IMR-90 (cell line): ENCODE results near the gene HMGB2. TPM values are rescaled to one million over a fixed set of nuclear protein-coding genes. Genes with fewer than 3 reads are reported as not detected.

ENCODE experiments used
- ATAC-seq: fragments of 200-7000 bp; cut with Tn5 transposase; 2 replicates; pipeline ENCODE4 v1.9.1; 2020; ENCODE audit warnings: low read depth, mild to moderate bottlenecking, moderate library complexity
- BruUV-seq: library from RNA; stranded (reverse); fragments of 400-500 nt; replicated peaks from 2 replicates; lab custom pipeline; 2021; lab: Mats Ljungman, UMichigan
- CTCF ChIA-PET: fragments of 300-600 bp; formaldehyde crosslinking; extraction: SDS; loops from one replicate; lab custom pipeline; 2021; ENCODE audit warnings: antibody characterized with exemption; lab: Yijun Ruan, JAX
- POLR2A ChIA-PET: fragments of 300-600 bp; sonication (Branson Sonifier 250); formaldehyde crosslinking; loops from one replicate; lab custom pipeline; 2022; ENCODE audit warnings: antibody characterized with exemption; ENCODE audit not compliant: unreplicated experiment; lab: Charles Lee
- DNase-seq: peaks from one replicate; pipeline ENCODE4 v3.0.0; 2013
- H2AFZ ChIP-seq: replicated peaks from 2 replicates; pipeline ENCODE3; 2013; ENCODE audit warnings: low read length, mild to moderate bottlenecking; ENCODE audit not compliant: poor library complexity
- H2AK5ac ChIP-seq: 2 replicates; pipeline ENCODE4 v1.6.1; 2013; ENCODE audit warnings: low read depth, low read length, inconsistent platforms
- H2AK9ac ChIP-seq: replicated peaks from 2 replicates; pipeline ENCODE3; 2013; ENCODE audit warnings: mild to moderate bottlenecking, low read depth, low read length, moderate library complexity; ENCODE audit not compliant: poor library complexity
- H2BK120ac ChIP-seq: 2 replicates; pipeline ENCODE4 v1.6.1; 2013; ENCODE audit warnings: low read depth, low read length, inconsistent platforms
- H2BK15ac ChIP-seq: 3 replicates; pipeline ENCODE4 v1.6.1; 2013; ENCODE audit warnings: low read depth, low read length, inconsistent platforms
- H2BK20ac ChIP-seq: 2 replicates; pipeline ENCODE4 v1.6.1; 2013; ENCODE audit warnings: low read depth, mild to moderate bottlenecking, inconsistent platforms, low read length, moderate library complexity
- H2BK5ac ChIP-seq: 2 replicates; pipeline ENCODE4 v1.6.1; 2013; ENCODE audit warnings: mild to moderate bottlenecking, low read depth, low read length, inconsistent platforms; ENCODE audit not compliant: poor library complexity, severe bottlenecking
- H3K14ac ChIP-seq: replicated peaks from 2 replicates; pipeline ENCODE4 v1.6.1; 2013; ENCODE audit warnings: low read depth, low read length, inconsistent platforms
- H3K18ac ChIP-seq: 2 replicates; pipeline ENCODE4 v1.6.1; 2013; ENCODE audit warnings: low read depth, low read length, control low read depth
- H3K23ac ChIP-seq: 2 replicates; pipeline ENCODE4 v1.6.1; 2013; ENCODE audit warnings: low read depth, low read length, inconsistent platforms
- H3K27ac ChIP-seq: 2 replicates; pipeline ENCODE4 v1.5.1; 2013; ENCODE audit warnings: mild to moderate bottlenecking, control low read depth, low read length; ENCODE audit not compliant: insufficient read depth
- H3K27me3 ChIP-seq: 2 replicates; pipeline ENCODE4 v1.6.1; 2013; ENCODE audit warnings: low read length; ENCODE audit not compliant: control insufficient read depth, insufficient read depth
- H3K36me3 ChIP-seq: 2 replicates; pipeline ENCODE4 v1.6.1; 2013; ENCODE audit warnings: low read length, mixed read lengths; ENCODE audit not compliant: control insufficient read depth, insufficient read depth
- H3K4ac ChIP-seq: 2 replicates; pipeline ENCODE4 v1.6.1; 2013; ENCODE audit warnings: low read depth, low read length, inconsistent platforms
- H3K4me1 ChIP-seq: 2 replicates; pipeline ENCODE4 v1.6.1; 2013; ENCODE audit warnings: low read length, mixed read lengths; ENCODE audit not compliant: control insufficient read depth, insufficient read depth
- H3K4me2 ChIP-seq: 2 replicates; pipeline ENCODE4 v1.6.1; 2013; ENCODE audit warnings: low read depth, mild to moderate bottlenecking, control low read depth, low read length, moderate library complexity
- H3K4me3 ChIP-seq: 2 replicates; pipeline ENCODE4 v1.5.1; 2013; ENCODE audit warnings: low read depth, mild to moderate bottlenecking, control low read depth, low read length, moderate library complexity; ENCODE audit not compliant: insufficient read depth
- H3K56ac ChIP-seq: 2 replicates; pipeline ENCODE4 v1.6.1; 2013; ENCODE audit warnings: low read length, inconsistent platforms; ENCODE audit not compliant: insufficient read depth; ENCODE audit errors: extremely low read depth
- H3K79me1 ChIP-seq, 2 experiments: 2 replicates each; pipeline ENCODE4 v1.6.1; 2013; ENCODE audit warnings: low read length in 2 of 2, inconsistent platforms in 1 of 2, low read depth in 1 of 2
- H3K9ac ChIP-seq: 2 replicates; pipeline ENCODE4 v1.6.1; 2013; ENCODE audit warnings: low read depth, low read length, control low read depth
- H3K9me1 ChIP-seq: 2 replicates; pipeline ENCODE4 v1.6.1; 2013; ENCODE audit warnings: low read length, inconsistent platforms; ENCODE audit not compliant: insufficient read depth
- H3K9me3 ChIP-seq: 2 replicates; pipeline ENCODE4 v1.6.1; 2013; ENCODE audit warnings: low read length; ENCODE audit not compliant: control insufficient read depth, insufficient read depth
- H4K20me1 ChIP-seq: 2 replicates; pipeline ENCODE4 v1.6.1; 2013; ENCODE audit warnings: low read length, inconsistent platforms; ENCODE audit not compliant: insufficient read depth
- H4K5ac ChIP-seq: 2 replicates; pipeline ENCODE4 v1.6.1; 2013; ENCODE audit warnings: mild to moderate bottlenecking, low read depth, low read length, control low read depth
- H4K8ac ChIP-seq, 2 experiments: 2 replicates each; pipeline ENCODE4 v1.6.1; 2013; ENCODE audit warnings: low read depth in 2 of 2, low read length in 2 of 2, control low read depth in 1 of 2, inconsistent platforms in 1 of 2
- H4K91ac ChIP-seq: 2 replicates; pipeline ENCODE4 v1.6.1; 2013; ENCODE audit warnings: low read depth, low read length, inconsistent platforms; ENCODE audit not compliant: insufficient read depth
- BHLHE40 ChIP-seq: fragments of 150-350 bp; IDR thresholded peaks from 2 replicates; pipeline ENCODE4 v1.6.1; 2016; ENCODE audit warnings: mild to moderate bottlenecking, low read depth, low read length
- CEBPB ChIP-seq: IDR thresholded peaks from 2 replicates; pipeline ENCODE4 v1.6.1; 2012; ENCODE audit warnings: low read depth, low read length, improper control_type of control experiment
- CHD1 ChIP-seq: IDR thresholded peaks from 2 replicates; pipeline ENCODE4 v1.6.1; 2012; ENCODE audit warnings: low read depth, low read length, improper control_type of control experiment
- CTCF ChIP-seq: conservative IDR thresholded peaks from 2 replicates; pipeline ENCODE4 v1.5.1; 2012; ENCODE audit warnings: mild to moderate bottlenecking, low read depth, low read length, improper control_type of control experiment
- ELK1 ChIP-seq: fragments of 150-350 bp; IDR thresholded peaks from 2 replicates; pipeline ENCODE4 v1.6.1; 2016; ENCODE audit warnings: low read depth, mild to moderate bottlenecking, low read length, moderate library complexity, borderline replicate concordance
- FOS ChIP-seq: fragments of 150-350 bp; IDR thresholded peaks from 2 replicates; pipeline ENCODE4 v1.6.1; 2016; ENCODE audit warnings: low read depth, low read length
- MAFK ChIP-seq: IDR thresholded peaks from 2 replicates; pipeline ENCODE4 v1.6.1; 2012; ENCODE audit warnings: low read depth, low read length, improper control_type of control experiment
- MAZ ChIP-seq: IDR thresholded peaks from 2 replicates; pipeline ENCODE4 v1.6.1; 2012; ENCODE audit warnings: low read depth, mild to moderate bottlenecking, low read length, improper control_type of control experiment, moderate library complexity, borderline replicate concordance
- MXI1 ChIP-seq: IDR thresholded peaks from 2 replicates; pipeline ENCODE4 v1.6.1; 2012; ENCODE audit warnings: low read depth, mild to moderate bottlenecking, low read length, moderate library complexity, borderline replicate concordance
- NFE2L2 ChIP-seq: fragments of 150-350 bp; IDR thresholded peaks from 2 replicates; pipeline ENCODE4 v1.6.1; 2016; ENCODE audit warnings: low read depth, mild to moderate bottlenecking, low read length
- POLR2A ChIP-seq: IDR thresholded peaks from 2 replicates; pipeline ENCODE4 v1.6.1; 2012; ENCODE audit warnings: mild to moderate bottlenecking, low read depth, low read length
- RAD21 ChIP-seq: IDR thresholded peaks from 2 replicates; pipeline ENCODE4 v1.6.1; 2012; ENCODE audit warnings: low read length, improper control_type of control experiment
- RCOR1 ChIP-seq: IDR thresholded peaks from 2 replicates; pipeline ENCODE4 v1.6.1; 2012; ENCODE audit warnings: mild to moderate bottlenecking, low read length, improper control_type of control experiment; ENCODE audit not compliant: insufficient replicate concordance
- RFX5 ChIP-seq: IDR thresholded peaks from 2 replicates; pipeline ENCODE4 v1.8.0; 2012; ENCODE audit warnings: low read depth, mild to moderate bottlenecking, low read length, moderate library complexity
- SMC3 ChIP-seq: fragments of 150-350 bp; IDR thresholded peaks from 2 replicates; pipeline ENCODE4 v1.6.1; 2016; ENCODE audit warnings: low read depth, mild to moderate bottlenecking, antibody characterized with exemption, low read length, moderate library complexity
- USF2 ChIP-seq: fragments of 150-350 bp; IDR thresholded peaks from 2 replicates; pipeline ENCODE4 v1.6.1; 2017; ENCODE audit warnings: mild to moderate bottlenecking, antibody characterized with exemption, low read length, low read depth
- WGBS, 2 experiments: methylation state at CpG; one replicate each; pipeline versions ENCODE4 v1.1.5 to v1.1.7; 2013; ENCODE audit warnings: missing lambda C conversion rate in 2 of 2; ENCODE audit not compliant: insufficient read length in 1 of 2; ENCODE audit errors: extremely low coverage in 2 of 2; 5-methylcytosine and 5-hydroxymethylcytosine counted together
- dilution Hi-C: fragments of 300-500 bp; cut with HindIII; formaldehyde crosslinking; loops from one replicate; pipeline ENCODE4 v1.14.3; 2018; ENCODE audit warnings: low sequenced_read_pairs; ENCODE audit not compliant: unreplicated experiment
- in situ Hi-C: fragments of 300-500 bp; cut with MboI; formaldehyde crosslinking; loops from 3 replicates; pipeline ENCODE4 v1.14.3; 2019; ENCODE audit warnings: low sequenced_read_pairs, inconsistent platforms, mixed read lengths
- intact Hi-C: fragments of 100-400 bp; cut with micrococcal nuclease; formaldehyde crosslinking; loops from 2 replicates; pipeline ENCODE4 v1.10.0; 2022
- polyA plus RNA-seq, 3 experiments: library from polyadenylated mRNA; depleted of rRNA; stranded (reverse); fragments of >200 nt; gene quantifications; 2 replicates each; pipeline ENCODE4 v1.2.3, GENCODE V29; 2012; ENCODE audit warnings: low replicate concordance in 1 of 3
- total RNA-seq: library from RNA; depleted of rRNA; stranded (reverse); fragments of >200 nt; gene quantifications from 2 replicates; pipeline ENCODE4 v1.2.3, GENCODE V29; 2012

Gene HMGB2
- total and polyA plus RNA-seq, 2 of the 4 experiments (the other 2 are of a cell fraction), result 49.3 to 106 TPM

- Histone ChIP-seq H2AK9ac (no peak overlapping the region), H3K79me1 (no peaks in the 10 kb centered on the region; a peak in 2 of 4 replicates), H3K23ac (no peak overlapping the region), H4K91ac (no peak overlapping the region), H2AFZ (no peak overlapping the region), H3K18ac (no peak overlapping the region), H3K27ac (no peak overlapping the region), H4K5ac (no peak overlapping the region), H2BK5ac (no peak overlapping the region), H3K4me3 (no peak overlapping the region), H3K14ac (no peak overlapping the region), H2AK5ac (no peak overlapping the region), H2BK15ac (no peak overlapping the region), H3K4me2 (no peak overlapping the region), H3K9me3 (no peaks in the 10 kb centered on the region), H3K27me3 (no peaks in the 10 kb centered on the region), H3K9ac (no peak overlapping the region), H3K9me1 (no peaks in the 10 kb centered on the region), H4K20me1 (no peaks in the 10 kb centered on the region), H3K56ac (no peak overlapping the region), H3K4ac (no peak overlapping the region), H4K8ac (no peak overlapping the region), H3K4me1 (no peaks in the 10 kb centered on the region), H3K36me3 (peaks cover 6% of the 10 kb centered on the region), H2BK120ac (no peak overlapping the region), H2BK20ac (no peak overlapping the region)
- ChIA-PET CTCF (no interaction called here), POLR2A (interaction anchor here (0.9 kb wide), 1 partner anchor 40 kb away, joined by 12 read pairs; the partner anchor contains the start of gene SAP30)
- intact Hi-C loops (loop anchor here (5.0 kb wide), 1 partner anchor 147 kb away; no protein-coding TSS in a partner anchor), in situ Hi-C loops (no loop called here), dilution Hi-C loops (no loop called here)
- no CpG with 5 or more reads among the region's 2 CpGs for WGBS, 2 experiments
- ATAC-seq, result no peak
- no TSS peak for BruUV-seq
- no peak for DNase-seq
- TF ChIP-seq NFE2L2 (no peak), USF2 (no peak), MAZ (no peak), BHLHE40 (no peak), MAFK (no peak), CHD1 (no peak), CTCF (no peak), CEBPB (no peak), RAD21 (no peak), RFX5 (no peak), RCOR1 (no peak), SMC3 (no peak), POLR2A (no peak), FOS (no peak), ELK1 (no peak), MXI1 (no peak)
Measured at GRCh38 chr4:173330590-173330989, 3.6 kb downstream of the HMGB2 start.
